Aorta (tissue), 5 donors: ENCODE data around the gene HNRNPM. TPM values are rescaled to one million over a fixed set of nuclear protein-coding genes. Genes with fewer than 3 reads are reported as not detected.

Source experiments
- ATAC-seq: fragments of 200-7000 bp; cut with Tn5 transposase; one replicate; pipeline ENCODE4 v1.9.1; 2022; ENCODE audit warnings: moderate library complexity; ENCODE audit not compliant: low FRiP score
- DNase-seq, 2 donors: peaks; one replicate each; pipeline ENCODE4 v3.0.0-alpha.2; 2020
- H3K27ac ChIP-seq, 2 donors: one replicate each; pipeline ENCODE4 v1.5.1; 2013; ENCODE audit warnings: low read length in 2 of 2, mild to moderate bottlenecking in 2 of 2, moderate library complexity in 2 of 2, control low read depth in 1 of 2, inconsistent platforms in 1 of 2, low read depth in 1 of 2
- H3K27me3 ChIP-seq, 2 donors: one replicate each; pipeline ENCODE4 v1.6.1; 2013; ENCODE audit warnings: control low read depth in 1 of 2, low read length in 1 of 2, mild to moderate bottlenecking in 1 of 2, moderate library complexity in 1 of 2; ENCODE audit not compliant: insufficient read depth in 2 of 2, control insufficient read depth in 1 of 2
- H3K36me3 ChIP-seq, 2 donors: one replicate each; pipeline ENCODE4 v1.6.1; 2013; ENCODE audit warnings: control low read depth in 1 of 2, low read length in 1 of 2, mild to moderate bottlenecking in 1 of 2; ENCODE audit not compliant: insufficient read depth in 2 of 2, control insufficient read depth in 1 of 2
- H3K4me1 ChIP-seq, 2 donors: one replicate each; pipeline ENCODE4 v1.6.1; 2013; ENCODE audit warnings: low read length in 2 of 2, control low read depth in 1 of 2, mild to moderate bottlenecking in 1 of 2, moderate library complexity in 1 of 2; ENCODE audit not compliant: insufficient read depth in 2 of 2, control insufficient read depth in 1 of 2
- H3K4me3 ChIP-seq, 2 donors: one replicate each; pipeline ENCODE4 v1.5.1; 2013; ENCODE audit warnings: low read length in 2 of 2, control low read depth in 1 of 2, mild to moderate bottlenecking in 1 of 2
- H3K9me3 ChIP-seq: one replicate; pipeline ENCODE4 v1.6.1; 2013; ENCODE audit warnings: mild to moderate bottlenecking, low read length; ENCODE audit not compliant: control insufficient read depth
- WGBS, 2 donors: extraction: QIAGEN DNeasy Blood & Tissue Kit; methylation state at CpG; one replicate each; pipeline ENCODE4 v1.1.7; 2013; 5-methylcytosine and 5-hydroxymethylcytosine counted together
- intact Hi-C, 2 donors: fragments of 100-400 bp; cut with DNase I; formaldehyde crosslinking; loops; one replicate each; pipeline versions ENCODE4 v1.14.2 to v1.15.0; 2022
- polyA plus RNA-seq, 2 donors: library from polyadenylated mRNA; stranded (reverse); fragments of 200-250 nt; gene quantifications; one replicate each; pipeline ENCODE4 v1.2.3, GENCODE V29; 2013
- total RNA-seq, 2 donors: library from RNA; stranded (reverse); fragmentation: NEBNext Ultra II Directional; extraction: Animal tissue kit (Norgen Biotek cat#: 25700); gene quantifications; one replicate each; pipeline ENCODE4 v1.2.1, GENCODE V29; 2021
- donor health status: healthy with polysubstance abuse.
- donor health status: Bipolar disorder and iron deficiency.
- donor health status: DM: no; HTN: no; CAD: no.
- donor health status: DM: no; HTN: no; CAD: no.
- donor health status: DM: yes; HTN: yes; CAD: no.

Gene HNRNPM
- total and polyA plus RNA-seq, 4 donors: 106 to 148 (median 123) TPM

DNA sequence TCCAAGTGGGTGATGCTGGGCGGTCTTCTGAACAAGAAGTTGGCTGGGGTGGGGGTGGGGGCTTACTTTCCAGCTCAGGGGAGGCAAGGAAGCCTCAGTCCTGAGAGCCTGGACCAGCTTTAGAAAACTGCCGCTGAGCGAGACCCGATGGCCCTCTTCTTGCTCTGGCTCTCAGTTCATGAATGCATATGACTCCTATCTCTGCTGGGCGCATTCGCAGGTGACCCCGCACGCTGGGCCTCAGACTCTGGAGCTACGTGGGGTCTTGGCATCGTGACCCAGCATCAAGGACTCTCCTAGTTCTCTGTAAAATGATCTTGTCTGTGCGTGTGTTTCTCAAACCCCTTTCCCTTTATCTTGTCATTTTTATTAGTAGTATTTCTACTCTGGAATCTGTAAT is 37.9 kb downstream of the HNRNPM start:
- intact Hi-C loops: no loop called here
- Histone ChIP-seq H3K4me3 (no peak overlapping the region), H3K36me3 (peaks cover 0 to 16% of the 10 kb centered on the region in 2 donors), H3K27ac (no peak overlapping the region), H3K4me1 (no peaks in the 10 kb centered on the region), H3K27me3 (no peaks in the 10 kb centered on the region), H3K9me3 (no peaks in the 10 kb centered on the region)
- 91% methylated on average over 11 of the region's 11 CpGs for WGBS, 2 donors
- DNase-seq (peak in 1 of 2 donors; percentile 36), ATAC-seq (no peak)

- H3K36me3 ChIP-seq: peaks cover 0 to 16% of the 10 kb centered on the region in 2 donors
- no peaks in the 10 kb centered on the region for H3K27me3 ChIP-seq
- H3K27ac ChIP-seq: no peak overlapping the region
- 86 to 89% methylated on average over 8 of the region's 8 CpGs for WGBS, 2 donors
- intact Hi-C loops: no loop called here
- no peak overlapping the region for H3K4me3 ChIP-seq
- ATAC-seq (no peak), DNase-seq (peak in 1 of 2 donors; percentile 24)
- no peaks in the 10 kb centered on the region for H3K4me1 ChIP-seq
- H3K9me3 ChIP-seq: no peaks in the 10 kb centered on the region
Measured at GRCh38 chr19:8483165-8483564, 38.4 kb downstream of the HNRNPM start.

DNA sequence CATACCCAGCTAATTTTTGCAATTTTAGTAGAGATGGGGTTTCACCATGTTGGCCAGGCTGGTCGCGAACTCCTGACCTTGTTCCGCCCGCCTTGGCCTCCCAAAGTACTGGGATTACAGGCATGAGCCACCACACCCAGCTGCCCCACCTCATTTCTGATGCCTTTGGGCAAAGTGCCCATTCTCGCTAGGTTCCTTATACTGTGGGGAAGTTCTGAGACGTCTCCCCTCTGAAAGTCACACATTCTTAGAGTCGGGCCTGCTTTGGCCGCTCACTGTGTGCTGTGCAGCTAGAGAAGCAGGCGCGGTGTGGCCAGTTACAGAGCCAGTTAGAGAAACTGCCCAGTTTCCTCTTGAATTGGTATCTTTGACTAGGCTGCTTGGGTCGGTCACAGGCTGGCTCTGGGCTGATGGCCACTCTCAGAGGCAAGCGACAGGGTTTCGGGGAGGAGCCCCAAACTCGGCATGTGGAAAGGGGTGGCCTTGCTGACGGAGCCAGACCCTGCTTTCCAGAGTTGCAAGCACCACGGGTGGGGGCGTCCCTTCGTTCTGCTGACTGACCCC is 39.6 kb downstream of the HNRNPM start:
- 85 to 88% methylated on average over 18 of the region's 18 CpGs for WGBS, 2 donors
- no peak overlapping the region for H3K4me3 ChIP-seq
- peaks cover 0 to 16% of the 10 kb centered on the region in 2 donors for H3K36me3 ChIP-seq
- no peaks in the 10 kb centered on the region for H3K9me3 ChIP-seq
- H3K4me1 ChIP-seq: no peaks in the 10 kb centered on the region
- DNase-seq: peak; percentile 73 to 81
- H3K27ac ChIP-seq: no peak overlapping the region
- H3K27me3 ChIP-seq: no peaks in the 10 kb centered on the region
- no peak for ATAC-seq
- intact Hi-C loops: no loop called here

DNA sequence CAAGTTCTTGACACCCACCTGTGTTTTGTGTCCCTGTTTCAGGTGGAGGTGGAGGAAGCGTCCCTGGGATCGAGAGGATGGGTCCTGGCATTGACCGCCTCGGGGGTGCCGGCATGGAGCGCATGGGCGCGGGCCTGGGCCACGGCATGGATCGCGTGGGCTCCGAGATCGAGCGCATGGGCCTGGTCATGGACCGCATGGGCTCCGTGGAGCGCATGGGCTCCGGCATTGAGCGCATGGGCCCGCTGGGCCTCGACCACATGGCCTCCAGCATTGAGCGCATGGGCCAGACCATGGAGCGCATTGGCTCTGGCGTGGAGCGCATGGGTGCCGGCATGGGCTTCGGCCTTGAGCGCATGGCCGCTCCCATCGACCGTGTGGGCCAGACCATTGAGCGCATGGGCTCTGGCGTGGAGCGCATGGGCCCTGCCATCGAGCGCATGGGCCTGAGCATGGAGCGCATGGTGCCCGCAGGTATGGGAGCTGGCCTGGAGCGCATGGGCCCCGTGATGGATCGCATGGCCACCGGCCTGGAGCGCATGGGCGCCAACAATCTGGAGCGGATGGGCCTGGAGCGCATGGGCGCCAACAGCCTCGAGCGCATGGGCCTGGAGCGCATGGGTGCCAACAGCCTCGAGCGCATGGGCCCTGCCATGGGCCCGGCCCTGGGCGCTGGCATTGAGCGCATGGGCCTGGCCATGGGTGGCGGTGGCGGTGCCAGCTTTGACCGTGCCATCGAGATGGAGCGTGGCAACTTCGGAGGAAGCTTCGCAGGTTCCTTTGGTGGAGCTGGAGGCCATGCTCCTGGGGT is 41.0 kb downstream of the HNRNPM start:
- H3K4me1 ChIP-seq: no peaks in the 10 kb centered on the region
- no peak overlapping the region for H3K4me3 ChIP-seq
- intact Hi-C loops: no loop called here
- WGBS, 2 donors: 96 to 97% methylated on average over 62 of the region's 62 CpGs
- H3K9me3 ChIP-seq: no peaks in the 10 kb centered on the region
- H3K27ac ChIP-seq: no peak overlapping the region
- peaks cover 0 to 16% of the 10 kb centered on the region in 2 donors for H3K36me3 ChIP-seq
- no peaks in the 10 kb centered on the region for H3K27me3 ChIP-seq
- ATAC-seq (peak; percentile 9), DNase-seq (peak in 1 of 2 donors; percentile 74)

DNA sequence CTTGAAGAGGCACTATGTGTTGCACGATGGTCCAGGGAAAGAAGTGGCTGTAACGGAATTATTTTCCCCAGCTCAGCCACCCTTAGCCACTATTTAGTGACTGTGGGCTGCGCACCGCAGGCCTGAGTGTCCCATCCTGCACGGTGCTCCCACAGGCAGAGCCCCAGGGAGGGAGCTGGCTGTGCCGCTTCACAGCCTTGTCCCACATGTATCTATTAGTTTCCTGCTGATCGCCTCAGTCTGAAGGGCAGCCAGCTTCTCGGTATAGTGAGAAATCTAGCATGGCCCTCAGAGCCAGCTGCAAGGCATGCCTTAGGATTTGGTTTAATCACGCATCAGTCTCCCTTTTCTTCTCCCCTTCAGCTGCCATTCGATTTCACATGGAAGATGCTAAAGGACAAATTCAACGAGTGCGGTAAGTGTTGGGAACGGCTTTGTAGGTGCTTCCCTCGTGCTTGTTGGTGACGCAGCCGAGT is 41.9 kb downstream of the HNRNPM start:
- H3K27me3 ChIP-seq: no peaks in the 10 kb centered on the region
- no peaks in the 10 kb centered on the region for H3K4me1 ChIP-seq
- H3K27ac ChIP-seq: no peak overlapping the region
- intact Hi-C loops: no loop called here
- ATAC-seq (no peak), DNase-seq (peak in 1 of 2 donors; percentile 55)
- H3K36me3 ChIP-seq: peaks cover 0 to 16% of the 10 kb centered on the region in 2 donors
- no peak overlapping the region for H3K4me3 ChIP-seq
- 89 to 90% methylated on average over 16 of the region's 16 CpGs for WGBS, 2 donors
- no peaks in the 10 kb centered on the region for H3K9me3 ChIP-seq

- H3K27ac ChIP-seq: no peak overlapping the region
- DNase-seq: peak; percentile 73
- H3K9me3 ChIP-seq: no peaks in the 10 kb centered on the region
- H3K4me3 ChIP-seq: no peak overlapping the region
- H3K27me3 ChIP-seq: no peaks in the 10 kb centered on the region
- ATAC-seq: no peak
- peaks cover 0 to 16% of the 10 kb centered on the region in 2 donors for H3K36me3 ChIP-seq
- intact Hi-C loops: no loop called here
- H3K4me1 ChIP-seq: no peaks in the 10 kb centered on the region
- WGBS, 2 donors: 81% methylated on average over 13 of the region's 13 CpGs
Measured at GRCh38 chr19:8487137-8487851, 42.5 kb downstream of the HNRNPM start.

- no peak overlapping the region for H3K27ac ChIP-seq
- H3K4me3 ChIP-seq: no peak overlapping the region
- no peaks in the 10 kb centered on the region for H3K4me1 ChIP-seq
- 76 to 77% methylated on average over 15 of the region's 15 CpGs for WGBS, 2 donors
- DNase-seq (no peak), ATAC-seq (no peak)
- no peaks in the 10 kb centered on the region for H3K9me3 ChIP-seq
- intact Hi-C loops: no loop called here
- H3K36me3 ChIP-seq: peaks cover 0 to 16% of the 10 kb centered on the region in 2 donors
- H3K27me3 ChIP-seq: no peaks in the 10 kb centered on the region
Measured at GRCh38 chr19:8488365-8488764, 43.6 kb downstream of the HNRNPM start.

DNA sequence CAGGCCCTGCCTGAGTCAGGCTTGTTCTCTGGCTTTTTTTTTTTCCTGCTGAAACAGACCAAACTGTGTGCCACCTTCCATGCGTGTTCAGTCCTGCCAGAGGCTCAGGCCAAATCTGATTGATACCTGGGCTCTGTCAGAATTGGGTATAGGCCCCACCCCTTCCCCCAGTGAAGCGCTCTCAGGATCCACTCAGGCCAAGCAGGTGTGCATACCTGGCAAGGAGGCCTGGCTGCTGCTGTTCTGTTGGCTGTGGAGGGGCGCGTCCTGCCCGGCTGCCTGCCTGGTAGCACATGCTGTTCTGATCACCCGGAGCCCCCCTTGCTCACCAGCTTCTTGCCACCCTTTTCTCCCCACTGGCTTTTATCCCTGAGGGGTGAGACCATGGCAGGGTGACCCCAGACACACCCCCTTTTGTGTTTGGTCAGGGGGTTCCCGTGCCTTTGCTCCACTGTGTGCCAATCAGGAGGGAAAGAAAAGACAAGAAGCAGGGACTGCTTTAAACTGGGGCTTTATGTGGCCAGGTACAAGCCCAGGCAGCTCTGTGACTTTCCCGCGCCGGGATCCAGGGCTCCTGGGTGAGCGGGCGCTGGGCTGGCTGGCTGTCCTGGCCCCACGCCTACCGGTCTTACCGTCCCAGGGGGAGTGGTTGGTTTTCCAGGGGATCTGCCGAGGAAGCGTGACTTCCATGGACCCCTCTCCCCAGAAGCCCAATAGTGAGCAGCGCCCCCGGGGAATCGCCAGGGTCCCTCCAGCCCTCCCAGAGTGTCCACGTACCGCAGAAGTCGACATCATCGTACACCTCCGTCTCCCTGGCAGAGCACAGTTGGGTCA is 45.0 kb downstream of the HNRNPM start:
- Histone ChIP-seq H3K27me3 (no peaks in the 10 kb centered on the region), H3K36me3 (peaks cover 0 to 16% of the 10 kb centered on the region in 2 donors), H3K27ac (no peak overlapping the region), H3K9me3 (no peaks in the 10 kb centered on the region), H3K4me1 (no peaks in the 10 kb centered on the region), H3K4me3 (no peak overlapping the region)
- WGBS, 2 donors: 77 to 82% methylated on average over 25 of the region's 25 CpGs
- peak in 1 of 2 donors; percentile 68 for DNase-seq
- ATAC-seq: no peak
- intact Hi-C loops: no loop called here
